ENCODE measurements around the gene AGFG1.

The AGFG1 gene

DNA sequence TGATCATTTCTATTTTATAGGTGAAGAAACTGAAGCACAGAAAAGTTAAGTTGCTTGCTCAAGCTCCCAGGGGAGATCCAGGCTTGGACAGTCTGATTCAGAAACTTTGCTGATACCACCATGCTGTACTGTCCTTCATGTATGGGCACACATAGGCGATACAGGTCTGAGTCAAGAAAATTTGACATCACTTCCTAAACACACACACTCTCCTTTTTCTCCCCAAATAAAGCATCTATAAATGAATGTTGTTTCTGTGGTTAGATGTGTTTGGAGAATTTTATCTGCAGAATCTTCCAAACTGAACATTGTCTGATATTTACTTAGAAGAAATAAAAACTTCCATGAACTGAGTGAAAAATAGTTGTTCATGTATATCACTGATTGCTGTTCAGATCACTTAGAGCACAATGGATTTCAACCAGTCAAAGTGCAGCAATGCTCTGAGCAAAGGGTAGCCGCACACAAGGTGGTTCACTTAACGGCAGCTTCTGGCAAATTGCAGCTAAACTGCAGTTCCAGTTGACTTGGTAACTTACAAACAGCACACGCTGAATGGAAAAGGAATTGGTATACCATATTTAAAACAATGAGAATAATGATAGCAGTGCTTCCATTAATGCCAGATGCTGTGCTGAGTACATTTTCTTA, 10.0 kb upstream of the AGFG1 start:
- FAIRE-seq (no peak), DNase-seq (ENCODE audit: low spot score) (no peak)

DNA sequence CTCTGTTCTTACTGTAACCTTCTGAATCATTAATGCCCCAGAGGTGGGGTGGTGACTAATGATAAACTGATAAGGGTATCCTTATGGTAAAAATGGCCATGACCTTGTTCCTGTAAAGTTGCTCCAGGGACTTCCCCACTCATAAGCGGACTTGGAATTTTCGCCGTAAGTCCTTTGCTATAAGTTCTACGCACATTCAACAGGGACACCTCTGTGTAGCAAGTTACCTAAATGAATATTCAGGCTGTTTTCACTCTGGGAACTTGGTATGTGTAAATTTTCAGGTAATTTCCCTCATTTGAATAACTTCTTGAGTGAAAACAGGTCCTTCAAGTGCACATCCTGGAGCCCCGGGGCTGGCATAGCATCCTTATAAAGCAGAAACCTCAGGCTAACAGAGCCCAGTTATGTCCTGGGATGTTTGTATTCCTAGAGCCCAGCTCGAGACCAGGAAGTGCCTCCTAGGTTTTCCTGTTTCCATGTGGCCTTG, 9.4 kb upstream of the AGFG1 start:
- no peak for FAIRE-seq

GRCh38 chr2:227462972-227463931, 8.7 kb upstream of the AGFG1 start:
- no peak for DNase-seq (ENCODE audit: low spot score)
- no peak for FAIRE-seq

More for the DNA sequence above, 9.4 kb upstream of the AGFG1 start:
- no peak for DNase-seq (ENCODE audit: low spot score)

DNA sequence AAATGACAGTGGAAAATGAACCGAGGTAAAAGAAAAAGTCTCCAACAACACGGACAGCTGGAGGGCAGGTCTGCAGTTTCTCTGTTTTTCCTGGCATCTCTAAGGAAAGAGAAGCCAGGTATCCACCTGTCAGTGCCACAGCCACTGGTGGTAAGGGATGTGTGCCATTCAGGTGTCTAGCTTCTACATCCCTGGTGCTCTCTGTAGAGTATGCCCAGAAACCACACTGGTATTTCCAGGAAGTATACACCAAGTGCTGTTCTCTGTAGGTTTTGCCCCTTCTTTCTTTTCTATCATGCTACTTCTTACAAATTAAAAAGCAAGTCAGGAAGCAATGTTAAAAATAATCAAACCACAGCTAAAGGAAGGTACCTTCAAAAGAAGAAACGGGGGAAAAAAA, 7.6 kb upstream of the AGFG1 start:
- FAIRE-seq (no peak), DNase-seq (ENCODE audit: low spot score) (no peak)

DNA sequence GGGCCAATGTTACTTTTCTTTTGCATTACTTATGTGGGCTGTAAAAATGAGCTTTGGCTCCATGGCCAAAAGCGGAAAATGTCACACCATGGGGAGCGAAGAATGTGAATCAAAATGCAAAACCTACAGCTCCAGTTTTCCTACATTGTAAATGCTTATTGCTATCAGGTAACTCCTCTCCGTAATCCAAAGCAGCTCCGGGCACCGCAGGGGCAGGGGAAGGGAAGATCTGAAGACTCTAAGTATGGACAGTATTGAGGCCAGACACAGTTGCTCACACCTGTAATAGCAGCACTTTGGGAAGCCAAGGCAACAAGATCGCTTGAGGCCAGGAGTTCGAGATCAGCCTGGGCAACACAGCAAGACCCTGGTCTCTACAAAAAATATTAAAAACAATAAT, 7.1 kb upstream of the AGFG1 start:
- FAIRE-seq (no peak), DNase-seq (ENCODE audit: low spot score) (no peak)

GRCh38 chr2:227466887-227467600, 4.9 kb upstream of the AGFG1 start:
- no peak for DNase-seq (ENCODE audit: low spot score)

DNA sequence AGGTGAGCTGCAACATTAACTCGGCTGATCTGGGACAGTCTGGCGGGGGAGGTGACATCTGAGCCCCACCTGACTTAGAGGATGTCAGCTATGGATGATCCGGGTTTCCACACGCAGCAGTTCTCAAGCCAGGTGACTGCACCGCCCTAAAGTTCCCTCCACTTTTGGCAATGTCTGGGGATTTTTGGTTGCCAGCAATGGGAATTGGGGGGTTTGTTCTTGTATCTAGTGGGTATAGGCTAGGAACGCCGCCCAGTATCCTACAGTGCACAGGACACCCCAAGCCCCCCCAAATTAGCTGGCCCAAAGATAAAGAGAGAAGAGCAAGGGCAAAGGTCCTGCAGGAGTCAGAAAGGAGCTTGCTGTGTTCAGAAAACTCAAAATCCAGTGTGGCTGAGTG, 544 bp upstream of the AGFG1 start:
- no peak for FAIRE-seq
- no peak for DNase-seq (ENCODE audit: low spot score)

More at GRCh38 chr2:227466887-227467600, 4.9 kb upstream of the AGFG1 start:
- no peak for FAIRE-seq

DNA sequence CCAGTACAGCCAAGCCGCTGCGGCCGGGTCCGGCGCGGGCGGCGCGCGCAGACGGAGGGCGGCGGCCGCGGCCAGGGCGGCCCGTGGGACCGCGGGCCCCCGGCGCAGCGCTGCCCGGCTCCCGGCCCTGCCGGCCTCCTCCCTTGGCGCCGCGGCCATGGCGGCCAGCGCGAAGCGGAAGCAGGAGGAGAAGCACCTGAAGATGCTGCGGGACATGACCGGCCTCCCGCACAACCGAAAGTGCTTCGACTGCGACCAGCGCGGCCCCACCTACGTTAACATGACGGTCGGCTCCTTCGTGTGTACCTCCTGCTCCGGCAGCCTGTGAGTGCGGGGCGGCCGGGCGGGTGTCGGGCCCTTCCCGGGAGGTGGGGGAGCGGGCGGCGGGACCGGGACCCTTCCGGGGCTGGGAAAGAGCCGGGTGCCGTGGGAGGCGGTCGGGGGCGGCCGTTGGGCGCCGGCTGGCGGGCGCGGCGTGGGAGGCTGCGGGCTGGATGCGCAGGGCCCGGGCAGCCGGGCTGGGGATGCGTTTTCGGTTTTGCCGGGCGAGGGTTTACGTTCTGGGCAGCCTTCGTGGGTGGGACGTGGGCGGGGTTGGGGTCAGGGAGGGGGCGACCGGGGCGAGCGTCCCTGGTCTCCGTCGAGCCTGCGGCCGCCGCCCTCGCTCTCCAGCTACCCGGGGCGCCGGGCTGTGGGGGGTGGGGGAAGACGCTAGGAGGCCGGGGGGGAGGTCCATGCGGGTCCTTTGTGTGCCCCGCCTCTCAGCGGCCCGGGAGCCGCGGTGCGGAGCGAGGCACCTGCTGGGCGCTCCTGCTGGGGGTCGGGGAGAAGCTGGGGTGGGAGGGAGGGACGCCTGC, 537 bp downstream of the AGFG1 start:
- FAIRE-seq (no peak), DNase-seq (ENCODE audit: low spot score) (no peak)

DNA sequence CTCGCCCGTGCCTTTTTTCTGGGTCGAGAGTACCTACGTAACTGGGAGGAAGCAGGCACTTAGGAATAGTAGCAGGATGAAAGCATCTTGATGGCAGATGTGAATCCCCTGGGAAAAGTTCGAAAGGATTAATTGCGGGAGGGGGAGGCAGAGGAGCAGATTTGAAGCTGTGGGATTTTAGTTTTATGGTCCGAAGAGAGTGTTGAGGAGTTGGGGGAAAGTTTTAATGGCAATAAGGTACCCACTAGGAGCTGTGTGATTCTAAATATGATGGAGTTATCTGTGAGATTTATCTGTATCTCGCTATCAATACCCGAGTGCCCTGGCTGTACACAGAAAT, 1.1 kb downstream of the AGFG1 start:
- DNase-seq (ENCODE audit: low spot score) (no peak), FAIRE-seq (no peak)

GRCh38 chr2:227473806-227474205, 1.9 kb downstream of the AGFG1 start:
- DNase-seq (ENCODE audit: low spot score) (no peak), FAIRE-seq (no peak)

DNA sequence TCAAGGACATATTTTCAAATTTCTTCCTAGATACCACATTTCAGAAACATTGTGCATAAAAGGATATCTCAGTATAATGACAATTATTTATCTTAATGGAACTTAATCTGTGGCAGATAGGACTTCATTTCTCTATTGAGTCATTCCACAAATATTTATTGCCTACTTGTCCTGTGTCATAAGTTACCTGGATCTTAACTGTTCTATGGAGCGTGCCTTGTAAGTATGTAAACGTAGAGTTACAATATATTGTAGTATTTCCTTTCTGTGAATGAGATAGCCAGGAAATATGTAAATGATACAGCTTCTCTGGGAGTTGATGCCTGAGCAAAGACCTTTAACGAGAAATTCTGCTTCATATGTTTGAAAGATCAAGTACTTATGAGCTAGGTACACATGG, 2.5 kb downstream of the AGFG1 start:
- no peak for FAIRE-seq

GRCh38 chr2:227477291-227477690, 5.3 kb downstream of the AGFG1 start:
- FAIRE-seq (no peak), DNase-seq (ENCODE audit: low spot score) (no peak)

More for the DNA sequence above, 2.5 kb downstream of the AGFG1 start:
- no peak for DNase-seq (ENCODE audit: low spot score)

- FAIRE-seq (peak; percentile 62), DNase-seq (ENCODE audit: low spot score) (no peak)
Observed at GRCh38 chr2:227479865-227480475, 8.0 kb downstream of the AGFG1 start.

GRCh38 chr2:227480528-227480927, 8.6 kb downstream of the AGFG1 start:
- FAIRE-seq: no peak
- no peak for DNase-seq (ENCODE audit: low spot score)

DNA sequence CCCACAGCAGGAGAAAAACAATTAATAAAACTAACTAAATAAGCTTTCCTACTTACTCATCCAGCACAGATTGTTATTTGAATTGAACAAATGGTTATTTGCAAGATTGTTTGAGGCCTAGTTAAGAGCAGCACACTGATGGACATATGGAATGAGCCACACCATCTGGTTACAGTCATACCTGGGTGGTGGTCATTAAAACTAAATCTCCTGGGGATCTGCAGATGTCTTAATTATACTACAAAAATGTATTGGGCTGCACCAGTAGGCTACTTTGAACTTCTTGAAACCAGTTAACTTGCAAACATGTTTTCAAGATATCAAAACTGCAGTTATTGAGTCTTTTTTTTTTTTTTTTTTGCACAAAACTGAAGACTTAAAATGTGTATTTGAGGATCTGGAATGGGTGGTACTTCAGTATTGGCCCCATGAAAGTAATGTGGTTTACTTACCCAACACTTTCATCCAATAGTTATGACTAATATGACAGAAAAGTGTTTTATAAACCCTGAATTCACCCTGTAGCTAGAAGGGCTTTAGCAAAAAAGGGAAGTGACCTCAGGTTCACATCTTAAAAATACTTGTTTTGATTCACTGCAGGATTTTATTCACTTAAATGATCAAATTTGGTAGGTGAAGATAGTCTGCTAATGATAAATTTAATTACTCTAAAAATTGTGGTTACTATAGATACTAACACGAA, 10.8 kb downstream of the AGFG1 start:
- no peak for DNase-seq (ENCODE audit: low spot score)
- peak; percentile 44 for FAIRE-seq

GRCh38 chr2:227485429-227485828, 13.5 kb downstream of the AGFG1 start:
- DNase-seq (ENCODE audit: low spot score) (no peak), FAIRE-seq (no peak)

GRCh38 chr2:227486688-227487087, 14.7 kb downstream of the AGFG1 start:
- DNase-seq (ENCODE audit: low spot score): no peak
- no peak for FAIRE-seq

DNA sequence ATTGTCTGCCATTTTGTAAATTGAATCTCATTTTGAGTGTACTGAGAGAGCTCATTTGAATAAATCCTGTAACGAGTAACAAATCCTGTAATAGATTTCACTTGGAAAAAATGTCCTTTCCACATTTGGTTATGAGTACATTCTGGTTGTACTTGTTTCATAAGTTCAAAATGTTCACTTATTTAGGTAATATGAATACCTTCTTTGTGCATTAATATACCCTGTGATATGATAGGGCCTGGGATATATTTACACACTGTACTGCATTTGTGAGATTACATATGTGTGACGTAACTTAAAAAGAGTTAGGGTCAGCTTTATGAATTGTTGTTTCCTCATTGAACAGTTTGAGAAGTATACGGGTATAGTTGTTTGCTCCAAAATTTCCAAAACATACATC, 16.1 kb downstream of the AGFG1 start:
- FAIRE-seq: no peak

GRCh38 chr2:227491386-227491785, 19.4 kb downstream of the AGFG1 start:
- peak; percentile 45 for FAIRE-seq
- DNase-seq (ENCODE audit: low spot score): no peak

More for the DNA sequence above, 16.1 kb downstream of the AGFG1 start:
- DNase-seq (ENCODE audit: low spot score): no peak

DNA sequence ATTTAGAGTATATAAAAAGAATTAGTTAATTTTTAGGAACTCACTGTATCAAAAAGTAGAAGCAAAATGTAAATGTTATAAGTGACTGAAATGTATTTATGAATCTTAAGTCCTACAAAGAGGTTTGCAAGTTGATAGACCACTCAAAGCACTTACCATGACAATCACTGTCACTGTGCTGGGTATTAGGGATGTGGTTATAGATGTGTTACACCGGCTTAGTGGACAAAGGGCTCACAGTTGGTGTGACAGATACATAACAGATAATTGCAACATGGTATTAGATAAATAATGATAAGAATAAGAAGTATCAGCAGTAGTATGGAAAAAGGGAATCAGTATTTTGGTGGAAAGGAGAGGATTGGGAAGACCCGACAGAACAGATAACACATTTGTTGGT, 21.6 kb downstream of the AGFG1 start:
- DNase-seq (ENCODE audit: low spot score) (no peak), FAIRE-seq (no peak)
